Adipose tissue (tissue), 3 donors: Measurements from ENCODE around the gene CHD6. TPM values are rescaled to one million over a fixed set of nuclear protein-coding genes. Genes with fewer than 3 reads are reported as not detected.

Experiments
- H3K27ac ChIP-seq: one replicate; pipeline ENCODE4 v1.5.1; 2013; ENCODE audit warnings: low read depth, low read length
- WGBS, 3 donors: extraction: QIAGEN DNeasy Blood & Tissue Kit; methylation state at CpG; one replicate each; pipeline ENCODE4 v1.1.7; 2013; 5-methylcytosine and 5-hydroxymethylcytosine counted together
- polyA plus RNA-seq, 3 donors: library from polyadenylated mRNA; stranded (reverse); fragments of 200-250 nt; gene quantifications; one replicate each; pipeline ENCODE4 v1.2.3, GENCODE V29; 2013
- donor health status: healthy with polysubstance abuse.
- donor health status: Bipolar disorder and iron deficiency.
- donor health status: healthy.

The CHD6 gene
- polyA plus RNA-seq, 3 donors: 4.1 to 6.5 (median 5.8) TPM

DNA sequence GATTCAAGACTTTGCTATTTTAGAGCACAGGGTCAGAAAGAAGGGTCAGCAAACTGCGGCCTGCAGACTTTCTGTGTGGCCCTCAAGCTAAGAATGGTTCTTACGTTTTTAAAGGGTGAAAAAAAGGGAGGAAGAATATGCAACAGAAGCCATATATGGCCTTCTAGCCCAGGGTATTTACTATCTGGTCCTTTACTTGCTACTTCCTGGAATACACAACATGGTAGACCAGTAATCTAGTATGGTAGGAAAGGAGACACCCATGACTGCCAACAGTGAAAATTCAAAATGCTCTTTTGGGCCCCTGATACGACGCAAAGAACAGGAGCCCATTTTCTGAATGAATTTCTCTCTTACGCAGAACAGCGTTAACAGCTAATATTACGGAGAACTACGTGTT lies 191.2 kb downstream of the CHD6 start:
- WGBS, 3 donors: 91 to 95% (median 95%) methylated on average over 8 of the region's 8 CpGs
- no peak overlapping the region for H3K27ac ChIP-seq

DNA sequence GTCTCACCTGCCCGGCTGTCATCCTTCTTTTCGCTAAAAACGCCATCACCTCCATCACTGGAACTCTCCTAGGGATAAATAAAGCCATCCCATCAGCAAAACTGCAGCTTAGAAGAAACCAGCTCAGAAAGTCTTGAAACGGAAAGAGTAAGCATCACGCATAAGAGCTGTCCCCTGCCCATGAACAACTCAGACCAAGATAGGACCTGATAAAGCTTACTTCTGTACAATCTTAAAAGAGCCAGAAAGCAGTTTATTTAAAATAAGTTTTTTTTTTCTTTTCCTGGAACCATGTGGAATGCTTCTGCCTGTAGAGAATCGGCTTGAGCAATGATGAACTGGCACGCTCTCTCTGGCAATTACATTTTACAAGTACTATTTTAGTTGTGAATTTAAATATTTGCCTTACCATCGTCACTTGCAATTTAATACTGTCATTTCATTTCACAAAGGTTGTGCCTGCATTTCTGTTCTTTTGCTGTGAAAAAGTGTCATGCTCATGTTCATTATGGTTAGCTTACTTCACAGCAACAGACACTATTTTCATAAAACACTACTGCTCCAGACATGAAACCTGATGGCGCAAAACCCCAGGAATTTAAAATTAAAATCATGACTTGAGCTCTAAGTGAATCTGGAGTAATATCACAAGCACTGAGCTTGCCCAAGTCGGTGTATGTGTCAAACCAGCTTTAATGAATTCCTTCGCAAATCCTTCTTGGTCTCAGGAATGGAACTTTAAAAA lies 191.9 kb downstream of the CHD6 start:
- H3K27ac ChIP-seq: no peak overlapping the region
- WGBS, 3 donors: 85 to 96% (median 86%) methylated on average over 11 of the region's 11 CpGs

DNA sequence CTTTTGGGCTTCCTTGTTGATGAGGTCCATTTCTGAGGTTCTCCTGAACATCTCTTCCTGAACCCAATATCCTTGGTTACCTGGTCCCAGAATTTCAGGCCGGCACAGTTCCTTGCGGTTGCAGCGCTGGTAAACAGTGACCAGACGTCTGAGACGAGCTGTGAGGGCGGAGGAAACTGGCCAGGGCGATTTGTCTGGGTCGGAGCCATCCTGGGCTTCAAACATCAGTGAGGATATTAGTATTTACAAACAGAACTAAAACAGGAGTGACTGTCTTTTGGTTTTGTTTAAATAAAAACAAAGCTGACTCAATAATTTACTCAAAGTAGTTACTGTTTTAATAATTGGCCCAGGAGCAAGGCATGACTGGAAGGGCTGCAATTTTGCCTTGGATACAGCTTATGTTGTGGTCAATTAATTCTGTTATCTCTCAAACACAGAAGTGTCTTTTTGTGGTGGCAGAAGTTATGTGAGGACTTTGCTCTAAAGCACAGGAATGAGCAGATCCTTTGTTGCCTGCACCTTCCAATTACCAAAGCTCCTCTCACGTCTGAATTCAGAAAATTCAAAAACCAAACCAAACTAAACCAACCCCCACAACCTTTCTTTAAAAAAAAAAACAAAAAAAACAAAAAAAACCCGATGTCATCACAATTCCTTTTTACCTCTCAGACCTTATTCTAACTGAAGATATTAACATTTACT lies 192.8 kb downstream of the CHD6 start:
- 75 to 89% (median 83%) methylated on average over 10 of the region's 10 CpGs for WGBS, 3 donors
- H3K27ac ChIP-seq: no peak overlapping the region

DNA sequence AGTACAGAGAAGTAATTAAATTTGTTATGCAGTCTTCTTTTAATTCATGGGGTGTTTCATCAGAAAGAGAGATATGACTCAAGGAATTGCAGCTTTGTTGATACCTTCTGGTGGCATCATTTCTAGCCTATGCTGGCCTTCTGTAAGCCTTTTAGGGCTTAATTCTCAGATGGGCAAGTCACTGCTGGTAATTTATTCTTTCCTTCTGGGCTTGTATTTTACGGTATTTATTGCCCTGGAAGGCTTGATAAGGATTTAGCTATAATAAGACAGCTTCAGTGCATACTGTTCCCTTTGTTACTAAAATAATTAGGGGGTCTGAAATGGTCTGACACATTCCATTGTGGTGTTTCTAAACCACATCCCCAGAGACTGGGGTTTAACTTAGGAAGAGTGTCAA lies 193.6 kb downstream of the CHD6 start:
- H3K27ac ChIP-seq: no peak overlapping the region
- 79 to 86% (median 83%) methylated on average over 1 of the region's 1 CpG for WGBS, 3 donors

DNA sequence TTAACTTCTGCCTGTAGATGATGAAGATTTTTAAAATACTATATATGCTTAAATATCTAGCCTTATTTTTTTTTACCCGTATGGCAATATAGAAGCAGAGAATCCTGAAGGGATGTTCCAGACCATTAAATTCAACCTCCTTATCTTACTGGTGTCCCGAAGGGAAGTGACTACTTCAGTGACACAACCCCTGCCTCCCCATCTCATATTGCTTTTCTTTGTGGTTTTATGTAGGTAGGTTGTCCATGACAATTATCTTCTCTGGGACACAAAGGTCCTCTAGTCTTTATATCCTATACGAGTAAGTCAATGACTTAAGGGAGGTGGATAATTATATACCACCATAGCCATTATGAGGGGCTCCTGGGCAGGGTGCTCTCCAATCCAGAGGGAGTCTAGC lies 194.2 kb downstream of the CHD6 start:
- WGBS, 3 donors: 72 to 96% (median 92%) methylated on average over 3 of the region's 3 CpGs

DNA sequence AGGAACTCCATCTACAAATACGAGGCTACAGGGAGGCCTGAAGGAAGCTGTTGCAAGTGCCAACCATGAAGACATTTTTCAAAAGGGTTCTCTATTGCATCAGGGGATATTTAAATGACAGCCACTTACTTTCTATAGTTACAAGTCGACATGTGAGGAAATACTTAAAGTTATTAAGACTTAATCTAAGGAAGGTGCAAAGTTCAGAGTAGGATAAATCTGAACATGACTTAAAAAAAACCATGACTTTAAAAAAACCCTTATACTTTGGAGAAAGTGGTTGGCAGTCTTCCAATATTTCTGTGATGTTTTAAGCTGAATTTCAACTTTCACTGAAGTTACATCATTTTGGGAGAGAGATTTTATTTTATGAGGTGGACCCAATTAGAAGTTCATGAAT lies 195.2 kb downstream of the CHD6 start:
- H3K27ac ChIP-seq: no peak overlapping the region
- 45 to 81% (median 50%) methylated on average over 2 of the region's 2 CpGs for WGBS, 3 donors

More for the DNA sequence above, 194.2 kb downstream of the CHD6 start:
- H3K27ac ChIP-seq: no peak overlapping the region

DNA sequence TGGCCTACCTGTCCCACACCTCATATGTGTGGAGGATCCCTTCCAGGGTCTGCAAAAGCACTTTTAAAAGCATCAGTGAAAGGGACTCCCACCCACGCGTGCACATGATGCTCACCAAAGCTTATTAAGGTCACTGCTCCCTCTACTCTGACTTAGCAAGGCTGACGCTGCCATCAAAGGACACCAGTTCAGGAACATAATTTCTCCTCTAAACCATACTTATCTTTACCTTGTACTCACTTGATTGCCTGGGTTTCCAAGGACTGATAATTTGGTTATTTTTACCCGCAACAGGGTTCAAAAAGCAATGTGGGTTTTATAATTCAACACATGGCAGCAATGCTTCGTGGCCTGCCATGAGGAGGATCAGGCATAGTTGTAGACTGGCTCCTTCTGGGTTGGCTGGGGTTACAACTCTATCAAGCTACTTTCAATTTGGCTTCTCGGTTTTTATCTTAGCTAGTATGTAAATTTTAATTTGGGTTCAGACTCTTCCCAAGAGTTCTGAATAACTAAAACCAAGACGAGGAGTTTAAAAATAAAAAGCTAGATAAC lies 199.4 kb downstream of the CHD6 start:
- WGBS, 3 donors: 93 to 94% (median 94%) methylated on average over 7 of the region's 7 CpGs

DNA sequence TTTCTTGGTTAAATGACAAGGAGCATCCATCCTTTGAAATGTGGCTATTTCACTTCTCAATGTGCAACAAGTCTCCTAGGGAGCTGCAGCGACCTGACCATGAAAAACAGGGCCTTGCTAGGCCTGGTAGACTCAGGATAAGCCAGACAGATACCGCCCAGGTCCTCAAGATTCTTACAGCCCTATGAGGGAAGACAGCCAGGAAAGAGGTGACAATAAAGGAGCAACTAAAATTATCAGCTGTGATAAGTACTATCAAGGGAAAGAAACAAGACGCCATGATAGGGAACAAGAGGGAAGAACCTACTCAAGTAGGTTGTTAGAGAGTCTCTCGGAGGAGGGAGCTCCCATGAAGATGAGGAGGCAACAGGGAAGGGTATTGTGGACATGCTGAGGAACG lies 200.1 kb downstream of the CHD6 start:
- 83 to 92% (median 86%) methylated on average over 5 of the region's 5 CpGs for WGBS, 3 donors
- H3K27ac ChIP-seq: no peak overlapping the region

More for the DNA sequence above, 199.4 kb downstream of the CHD6 start:
- H3K27ac ChIP-seq: no peak overlapping the region

DNA sequence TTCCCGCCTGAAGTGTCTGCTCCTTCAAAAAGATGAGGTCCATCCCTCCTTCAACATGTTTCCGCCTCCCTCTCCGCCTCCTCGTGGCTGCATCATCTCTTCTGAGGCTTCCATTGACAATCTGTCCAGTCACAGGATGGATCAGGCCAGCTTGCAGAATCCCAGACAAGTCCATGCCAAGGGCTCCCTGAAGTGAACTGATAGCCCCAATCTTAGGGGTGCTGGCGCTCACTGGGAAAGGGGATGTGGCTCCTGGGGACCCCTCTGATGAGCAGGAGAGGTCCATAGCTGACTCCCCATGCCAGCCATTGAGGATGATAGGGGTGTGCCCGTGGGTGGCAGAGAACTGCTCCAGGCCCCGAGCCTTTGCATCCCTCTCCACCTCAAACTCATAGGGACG lies 203.0 kb downstream of the CHD6 start:
- no peak overlapping the region for H3K27ac ChIP-seq
- WGBS, 3 donors: 91 to 93% (median 92%) methylated on average over 8 of the region's 8 CpGs

DNA sequence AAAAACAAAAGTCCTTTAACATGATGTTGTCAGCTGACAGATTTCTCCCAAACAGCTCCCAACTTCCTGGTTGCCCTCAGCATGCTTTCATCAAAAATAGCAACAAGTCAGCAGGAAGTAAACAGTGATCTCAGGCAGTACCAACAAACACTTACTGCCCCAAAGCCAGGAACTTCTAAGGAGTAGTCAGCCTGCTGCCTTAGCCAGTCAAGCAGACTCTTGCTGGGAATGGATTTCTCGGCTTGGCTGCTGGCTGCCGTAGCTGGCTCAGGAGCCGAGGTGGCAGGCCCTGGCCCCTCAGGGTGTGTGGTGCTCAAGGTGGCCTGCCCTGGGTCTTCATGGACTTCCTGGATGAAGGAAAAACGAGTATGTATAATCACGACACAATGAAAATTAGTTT lies 205.0 kb downstream of the CHD6 start:
- H3K27ac ChIP-seq: no peak overlapping the region
- WGBS, 3 donors: 86 to 91% (median 89%) methylated on average over 5 of the region's 5 CpGs

DNA sequence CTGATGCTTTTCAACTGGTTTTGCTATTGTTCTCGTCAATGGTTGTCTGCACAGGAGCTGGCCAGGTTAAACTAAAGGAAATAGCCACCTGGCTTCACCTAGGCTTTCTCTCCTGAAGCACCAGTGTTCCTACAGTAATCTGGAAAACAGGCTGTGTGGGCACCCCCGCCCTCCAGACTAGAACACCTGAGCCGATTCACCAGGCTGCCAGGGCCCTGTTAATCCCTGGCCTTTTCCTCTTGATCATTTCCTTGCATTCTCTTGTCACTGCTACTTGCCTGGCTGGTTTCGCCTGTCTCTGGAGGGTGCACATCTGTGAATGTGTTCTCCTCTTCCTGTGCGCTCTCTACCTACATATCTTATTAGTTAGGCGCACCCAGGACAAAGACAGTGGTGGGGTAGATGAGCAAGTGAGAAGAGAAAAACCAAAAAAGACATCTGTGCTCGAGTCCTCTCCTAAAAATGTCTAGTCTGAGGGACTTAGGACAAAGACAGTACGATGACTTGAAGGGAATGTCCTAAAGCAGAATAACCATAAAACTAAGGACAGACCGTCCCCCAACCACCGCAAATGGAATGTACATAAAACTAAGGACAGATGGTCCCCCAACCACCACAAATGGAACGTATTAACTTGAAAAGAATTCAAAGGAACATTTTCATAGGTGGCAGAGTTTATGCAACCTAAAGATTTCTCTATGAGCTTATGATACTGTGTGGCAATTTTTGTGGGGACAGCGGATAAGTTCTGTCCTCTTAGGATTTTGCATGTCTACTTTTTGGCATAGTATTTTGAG lies 205.7 kb downstream of the CHD6 start:
- H3K27ac ChIP-seq: no peak overlapping the region
- WGBS, 3 donors: 90 to 95% (median 93%) methylated on average over 12 of the region's 12 CpGs

DNA sequence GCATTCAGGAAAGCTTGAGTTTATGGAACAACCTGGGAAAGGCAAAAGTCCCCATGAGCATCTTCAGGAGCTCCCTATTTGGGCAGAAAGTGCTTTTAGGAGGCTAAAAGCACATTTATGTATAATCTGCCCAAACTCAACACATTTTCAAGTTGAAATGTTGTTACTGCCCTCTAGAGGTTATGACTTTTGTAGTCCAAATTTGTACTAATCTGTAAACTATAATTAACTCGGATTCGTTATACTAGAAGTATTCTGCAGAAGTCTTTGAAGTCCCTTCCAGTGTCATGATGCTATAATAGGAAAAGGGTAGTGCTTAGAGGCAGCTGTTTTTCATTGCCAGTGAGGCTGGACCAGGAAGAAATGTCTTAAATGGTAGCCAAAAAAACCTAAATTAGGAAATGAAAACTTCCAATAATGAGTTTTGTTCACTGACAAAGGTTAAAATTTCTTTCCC lies 206.8 kb downstream of the CHD6 start:
- WGBS, 3 donors: 24 to 42% (median 30%) methylated on average over 2 of the region's 2 CpGs
- H3K27ac ChIP-seq: no peak overlapping the region

DNA sequence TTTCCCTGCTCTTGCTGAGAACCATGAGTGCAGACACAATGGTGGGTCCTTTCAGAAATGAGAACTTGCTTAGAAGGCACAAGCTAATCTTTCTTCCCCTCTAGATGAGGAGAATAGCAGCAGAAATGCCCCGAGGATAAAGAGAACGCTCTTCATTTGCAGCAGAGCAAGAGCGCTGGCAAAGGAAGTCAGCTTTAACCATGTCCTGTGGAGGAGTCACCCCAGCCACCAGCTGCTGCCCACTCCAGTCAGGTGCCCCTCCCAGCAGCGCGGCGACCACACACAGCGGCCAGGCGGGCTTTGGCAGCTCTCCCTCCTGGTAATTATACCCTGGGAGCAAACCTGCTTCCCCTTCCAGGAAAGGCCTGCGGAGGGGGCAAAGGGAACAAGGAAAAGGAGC lies 209.2 kb downstream of the CHD6 start:
- 36 to 71% (median 46%) methylated on average over 9 of the region's 9 CpGs for WGBS, 3 donors
- no peak overlapping the region for H3K27ac ChIP-seq

DNA sequence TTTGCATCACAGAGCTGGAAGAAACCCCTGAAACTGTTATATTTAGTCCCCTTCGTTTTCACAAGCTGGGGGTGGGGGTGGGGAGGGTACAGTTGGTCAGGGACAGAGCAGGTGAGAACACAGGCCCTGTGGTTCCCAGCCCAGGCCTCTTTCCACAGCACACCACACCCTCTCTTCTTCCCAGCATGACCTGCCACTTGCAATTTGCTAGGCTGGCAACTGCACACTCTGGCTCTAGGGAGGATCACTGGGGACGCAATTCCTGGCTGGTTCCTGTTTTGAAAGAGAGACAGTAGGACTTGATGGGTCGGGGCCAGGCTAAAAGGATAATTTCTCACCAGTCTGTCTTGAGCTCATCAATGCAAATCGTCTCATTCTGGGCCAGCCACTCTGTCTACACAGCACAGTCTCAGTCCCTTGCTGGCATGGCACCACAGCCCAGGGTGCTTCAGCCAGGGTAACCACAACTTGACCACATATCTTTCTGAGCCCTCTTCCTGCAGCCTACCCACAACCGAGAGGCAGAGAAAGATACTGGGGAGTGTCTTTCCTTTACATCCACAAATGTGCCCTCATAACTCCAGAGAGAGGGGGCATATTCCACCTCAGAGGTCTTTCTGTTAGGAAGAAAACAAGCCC lies 209.9 kb downstream of the CHD6 start:
- 38 to 65% (median 43%) methylated on average over 5 of the region's 5 CpGs for WGBS, 3 donors

DNA sequence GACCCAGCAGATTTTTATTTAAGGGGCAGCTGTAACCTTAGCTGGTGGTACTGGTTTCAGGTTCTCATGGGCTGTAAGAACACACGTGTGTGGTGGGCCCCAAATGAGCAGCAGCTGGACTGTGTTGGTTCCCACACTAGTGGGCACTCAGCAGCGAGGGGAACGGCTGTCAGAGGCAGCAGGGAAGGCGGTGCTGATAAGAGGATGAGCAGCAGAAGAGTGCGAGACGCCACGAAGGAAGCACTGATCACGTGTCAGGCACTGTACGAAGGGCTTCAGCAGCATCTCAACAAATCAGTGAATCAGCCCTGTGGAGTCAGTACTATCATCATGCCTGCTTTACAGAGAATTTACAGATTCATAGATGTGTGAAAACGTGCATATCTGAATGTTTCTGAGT lies 210.6 kb downstream of the CHD6 start:
- H3K27ac ChIP-seq: no peak overlapping the region
- 86 to 89% (median 88%) methylated on average over 10 of the region's 10 CpGs for WGBS, 3 donors

More for the DNA sequence above, 209.9 kb downstream of the CHD6 start:
- H3K27ac ChIP-seq: no peak overlapping the region

DNA sequence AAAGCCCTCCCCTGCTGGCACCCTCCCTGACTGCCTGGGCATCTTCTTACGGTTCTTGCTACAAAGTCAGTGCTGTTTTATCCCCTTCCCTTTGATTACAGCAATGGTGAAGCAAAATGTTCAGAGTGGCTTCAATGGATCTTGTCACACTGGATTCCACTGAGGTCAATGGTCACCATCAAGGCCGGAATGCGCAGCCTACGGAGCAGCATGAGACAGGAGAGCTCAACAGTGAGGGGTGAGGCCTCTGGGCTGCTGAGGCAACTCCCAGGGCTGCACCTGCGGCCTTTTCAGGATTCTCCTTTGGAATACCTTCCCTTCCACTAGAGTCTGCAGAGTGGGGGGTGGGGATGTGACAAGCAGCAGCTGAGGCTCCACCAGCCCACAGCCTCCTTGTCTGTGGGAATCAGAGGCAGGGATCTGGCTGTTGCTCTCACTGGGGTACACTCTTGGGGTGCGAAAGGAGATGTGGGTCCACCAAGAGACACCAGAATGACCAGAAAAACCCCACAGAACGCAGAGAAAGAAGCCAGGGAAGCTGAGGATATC lies 211.2 kb downstream of the CHD6 start:
- no peak overlapping the region for H3K27ac ChIP-seq
- WGBS, 3 donors: 90 to 92% (median 92%) methylated on average over 7 of the region's 7 CpGs

DNA sequence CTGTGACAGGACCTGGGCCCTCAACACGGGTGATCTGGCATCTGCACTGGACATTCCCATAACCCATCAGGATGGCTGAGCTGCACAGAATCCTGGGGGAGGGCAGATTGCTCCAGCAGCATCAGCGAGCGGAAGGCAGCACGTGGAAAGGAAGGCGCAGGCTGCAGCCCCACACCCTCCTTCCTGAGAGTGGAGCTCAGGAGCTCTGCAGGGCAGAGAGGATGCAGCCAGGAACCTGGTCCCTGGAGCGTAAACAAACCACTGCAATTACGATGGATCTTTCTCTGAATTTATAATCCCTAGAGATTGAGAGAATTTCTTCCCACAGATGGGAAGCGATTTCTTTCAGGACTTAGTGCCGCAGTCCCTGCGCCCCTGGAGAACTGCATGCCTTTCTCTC lies 211.8 kb downstream of the CHD6 start:
- 61 to 81% (median 74%) methylated on average over 10 of the region's 10 CpGs for WGBS, 3 donors
- no peak overlapping the region for H3K27ac ChIP-seq

DNA sequence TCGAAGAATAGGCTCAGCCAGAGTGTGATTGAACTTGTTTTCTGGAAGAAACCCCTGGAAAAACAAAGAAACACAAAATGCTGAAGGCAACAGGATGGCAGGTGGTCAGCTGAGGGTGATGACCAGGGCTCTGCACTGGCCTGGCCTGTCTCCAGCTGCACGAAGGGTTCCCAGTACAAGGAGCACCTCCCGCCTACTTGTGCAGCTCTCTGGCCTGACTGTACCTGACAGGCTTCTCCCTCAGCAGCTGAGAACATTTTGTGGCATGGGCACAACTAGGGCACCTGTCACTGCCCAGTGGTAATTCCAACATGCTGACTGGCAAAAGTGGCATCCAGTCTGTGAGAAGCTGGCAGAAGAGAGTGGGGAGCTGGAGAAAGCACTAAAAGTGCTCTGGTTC lies 212.7 kb downstream of the CHD6 start:
- H3K27ac ChIP-seq: no peak overlapping the region

More for the DNA sequence above, 212.7 kb downstream of the CHD6 start:
- WGBS, 3 donors: 81 to 83% (median 83%) methylated on average over 3 of the region's 3 CpGs
